ENCODE results near the gene TCIRG1. TPM values are rescaled to one million over a fixed set of nuclear protein-coding genes. Genes with fewer than 3 reads are reported as not detected.
A peak's percentile ranks its signal among the peaks of the same experiment; 100 is the strongest.

Gene TCIRG1
- total and polyA plus RNA-seq, 7 experiments from 2014 or later, result 27.3 to 381 (median 167) TPM

GRCh38 chr11:67999704-68000103, 39.1 kb upstream of the TCIRG1 start:
- Mint-ChIP-seq H3K4me1 (peaks cover 18 to 38% (median 28%) of the 10 kb centered on the region in 7 donors), H3K27me3 (no peaks in the 10 kb centered on the region), H3K27ac (no peak overlapping the region), H3K9me3 (no peaks in the 10 kb centered on the region), H3K36me3 (peaks cover 0 to 14% (median 0%) of the 10 kb centered on the region in 5 donors), H3K4me3 (no peak overlapping the region)
- no peak overlapping the region for H3K4me3 ChIP-seq (ENCODE audit: low read length)
- H3K4me1 ChIP-seq (ENCODE audit: control insufficient read depth in 2 of 2, insufficient read depth in 2 of 2, low read length in 2 of 2), result peaks cover 6 to 13% of the 10 kb centered on the region in 2 donors
- ChIA-PET CTCF (no interaction called here), POLR2A (no interaction called here)
- no peak overlapping the region for H3K27ac ChIP-seq (ENCODE audit: low read depth, low read length)
- no peak for DNase-seq
- no peak for ATAC-seq
- intact Hi-C loops (cut with micrococcal nuclease), result loop anchor here (5.0 to 10.0 kb wide), 3 partner anchors 123 to 275 kb away; partner anchors contain the start of genes CHKA (in 2 of the 2) and C11orf24 (in 1 of the 2)
- H3K27me3 ChIP-seq (ENCODE audit: control insufficient read depth in 2 of 2, insufficient read depth in 2 of 2, low read length in 2 of 2), result no peaks in the 10 kb centered on the region
- H3K36me3 ChIP-seq (ENCODE audit: control insufficient read depth in 2 of 3, insufficient read depth in 3 of 3, low read length in 3 of 3), result no peaks in the 10 kb centered on the region
- no peaks in the 10 kb centered on the region for H3K9me3 ChIP-seq (ENCODE audit: control insufficient read depth in 2 of 3, low read length in 3 of 3)

- Histone ChIP-seq H3K27me3 (ENCODE audit: control insufficient read depth in 2 of 2, insufficient read depth in 2 of 2, low read length in 2 of 2) (no peaks in the 10 kb centered on the region), H3K4me3 (ENCODE audit: low read length) (no peak overlapping the region), H3K9me3 (ENCODE audit: control insufficient read depth in 2 of 3, low read length in 3 of 3) (no peaks in the 10 kb centered on the region), H3K36me3 (ENCODE audit: control insufficient read depth in 2 of 3, insufficient read depth in 3 of 3, low read length in 3 of 3) (no peaks in the 10 kb centered on the region), H3K4me1 (ENCODE audit: control insufficient read depth in 2 of 2, insufficient read depth in 2 of 2, low read length in 2 of 2) (peaks cover 6 to 14% of the 10 kb centered on the region in 2 donors), H3K27ac (ENCODE audit: low read depth, low read length) (no peak overlapping the region)
- H3K4me3 Mint-ChIP-seq, result peak overlapping the region; percentile 78 to 90 (median 84)
- CTCF ChIA-PET, result interaction anchor here (0.7 to 1.4 kb wide), 2 partner anchors 47 to 897 kb away, joined by 4 to 7 read pairs; no protein-coding TSS in a partner anchor
- peaks cover 0 to 1% (median 0%) of the 10 kb centered on the region in 11 donors for H3K9me3 Mint-ChIP-seq
- intact Hi-C loops (cut with micrococcal nuclease), result loop anchor here (5.0 to 10.0 kb wide), 3 partner anchors 120 to 272 kb away; partner anchors contain the start of genes CHKA (in 2 of the 2) and C11orf24 (in 1 of the 2)
- no peaks in the 10 kb centered on the region for H3K27me3 Mint-ChIP-seq
- POLR2A ChIA-PET, result interaction anchor here (0.7 to 1.5 kb wide), 3 partner anchors 8 to 36 kb away, joined by 3 to 5 read pairs (median 3); partner anchors contain the start of genes NDUFS8 and TCIRG1
- ATAC-seq, result no peak
- H3K4me1 Mint-ChIP-seq, result peaks cover 8 to 35% (median 26%) of the 10 kb centered on the region in 7 donors
- no peak for DNase-seq
- H3K36me3 Mint-ChIP-seq, result peaks cover 0 to 5% (median 0%) of the 10 kb centered on the region in 5 donors
- peak overlapping the region in 8 of 9 donors; percentile 74 to 89 (median 80) for H3K27ac Mint-ChIP-seq
Observed at GRCh38 chr11:68002575-68002937, 36.3 kb upstream of the TCIRG1 start.

GRCh38 chr11:68002938-68003845, 35.6 kb upstream of the TCIRG1 start:
- peaks cover 6 to 11% of the 10 kb centered on the region in 2 donors for H3K4me1 ChIP-seq (ENCODE audit: control insufficient read depth in 2 of 2, insufficient read depth in 2 of 2, low read length in 2 of 2)
- no peaks in the 10 kb centered on the region for H3K9me3 ChIP-seq (ENCODE audit: control insufficient read depth in 2 of 3, low read length in 3 of 3)
- CTCF ChIA-PET, result interaction anchor here (0.7 to 1.4 kb wide), 2 partner anchors 48 to 898 kb away, joined by 4 to 7 read pairs; no protein-coding TSS in a partner anchor
- intact Hi-C loops (cut with micrococcal nuclease), result loop anchor here (1.0 to 10.0 kb wide), 4 partner anchors 27 to 272 kb away; partner anchors contain the start of genes CHKA (in 2 of the 2), C11orf24 (in 1 of the 2) and NDUFS8 (in 1 of the 2)
- Mint-ChIP-seq H3K4me1 (peaks cover 7 to 31% (median 24%) of the 10 kb centered on the region in 7 donors), H3K4me3 (peak overlapping the region; percentile 78 to 91 (median 84)), H3K27ac (peak overlapping the region; percentile 74 to 89 (median 80)), H3K36me3 (peaks cover 0 to 1% (median 0%) of the 10 kb centered on the region in 5 donors), H3K27me3 (no peaks in the 10 kb centered on the region), H3K9me3 (peaks cover 0 to 1% (median 0%) of the 10 kb centered on the region in 11 donors)
- no peaks in the 10 kb centered on the region for H3K27me3 ChIP-seq (ENCODE audit: control insufficient read depth in 2 of 2, insufficient read depth in 2 of 2, low read length in 2 of 2)
- POLR2A ChIA-PET, result interaction anchor here (0.7 to 1.5 kb wide), 3 partner anchors 9 to 36 kb away, joined by 3 to 5 read pairs (median 3); partner anchors contain the start of genes NDUFS8 and TCIRG1
- H3K4me3 ChIP-seq (ENCODE audit: low read length), result peak overlapping the region; percentile 13
- H3K36me3 ChIP-seq (ENCODE audit: control insufficient read depth in 2 of 3, insufficient read depth in 3 of 3, low read length in 3 of 3), result no peaks in the 10 kb centered on the region
- ATAC-seq (peak; percentile 81), DNase-seq (peak; percentile 44 to 72 (median 64))
- H3K27ac ChIP-seq (ENCODE audit: low read depth, low read length), result peak overlapping the region; percentile 66

- H3K9me3 Mint-ChIP-seq, result peaks cover 0 to 1% (median 0%) of the 10 kb centered on the region in 11 donors
- ChIA-PET POLR2A (interaction anchor here (1.3 kb wide), 1 partner anchor 27 kb away, joined by 5 read pairs; the partner anchor contains the start of gene NDUFS8), CTCF (interaction anchor here (1.4 kb wide), 1 partner anchor 48 kb away, joined by 7 read pairs; no protein-coding TSS in a partner anchor)
- H3K27ac Mint-ChIP-seq, result peak within 1 kb of the TSS; percentile 74 to 92 (median 85)
- DNase-seq (peak; percentile 54 to 85 (median 69)), ATAC-seq (peak; percentile 93)
- Histone ChIP-seq H3K4me3 (ENCODE audit: low read length) (peak within 1 kb of the TSS; percentile 64), H3K4me1 (ENCODE audit: control insufficient read depth in 2 of 2, insufficient read depth in 2 of 2, low read length in 2 of 2) (peaks cover 6 to 8% of the 10 kb centered on the region in 2 donors), H3K9me3 (ENCODE audit: control insufficient read depth in 2 of 3, low read length in 3 of 3) (no peaks in the 10 kb centered on the region), H3K27ac (ENCODE audit: low read depth, low read length) (peak within 1 kb of the TSS; percentile 66), H3K36me3 (ENCODE audit: control insufficient read depth in 2 of 3, insufficient read depth in 3 of 3, low read length in 3 of 3) (no peaks in the 10 kb centered on the region), H3K27me3 (ENCODE audit: control insufficient read depth in 2 of 2, insufficient read depth in 2 of 2, low read length in 2 of 2) (no peaks in the 10 kb centered on the region)
- H3K27me3 Mint-ChIP-seq, result no peaks in the 10 kb centered on the region
- intact Hi-C loops (cut with micrococcal nuclease), result loop anchor here (1.0 to 10.0 kb wide), 4 partner anchors 26 to 271 kb away; partner anchors contain the start of genes CHKA (in 2 of the 2), NDUFS8 (in 2 of the 2) and C11orf24 (in 1 of the 2)
- H3K36me3 Mint-ChIP-seq, result no peaks in the 10 kb centered on the region
- H3K4me1 Mint-ChIP-seq, result peaks cover 0 to 24% (median 20%) of the 10 kb centered on the region in 7 donors
- H3K4me3 Mint-ChIP-seq, result peak within 1 kb of the TSS; percentile 82 to 93 (median 86)
Observed at GRCh38 chr11:68003846-68004550, 34.8 kb upstream of the TCIRG1 start, which contains the start of gene UNC93B1. UNC93B1 (minus strand) TSS chr11:68004097; CDS start chr11:68004043, 54 bp downstream.

DNA sequence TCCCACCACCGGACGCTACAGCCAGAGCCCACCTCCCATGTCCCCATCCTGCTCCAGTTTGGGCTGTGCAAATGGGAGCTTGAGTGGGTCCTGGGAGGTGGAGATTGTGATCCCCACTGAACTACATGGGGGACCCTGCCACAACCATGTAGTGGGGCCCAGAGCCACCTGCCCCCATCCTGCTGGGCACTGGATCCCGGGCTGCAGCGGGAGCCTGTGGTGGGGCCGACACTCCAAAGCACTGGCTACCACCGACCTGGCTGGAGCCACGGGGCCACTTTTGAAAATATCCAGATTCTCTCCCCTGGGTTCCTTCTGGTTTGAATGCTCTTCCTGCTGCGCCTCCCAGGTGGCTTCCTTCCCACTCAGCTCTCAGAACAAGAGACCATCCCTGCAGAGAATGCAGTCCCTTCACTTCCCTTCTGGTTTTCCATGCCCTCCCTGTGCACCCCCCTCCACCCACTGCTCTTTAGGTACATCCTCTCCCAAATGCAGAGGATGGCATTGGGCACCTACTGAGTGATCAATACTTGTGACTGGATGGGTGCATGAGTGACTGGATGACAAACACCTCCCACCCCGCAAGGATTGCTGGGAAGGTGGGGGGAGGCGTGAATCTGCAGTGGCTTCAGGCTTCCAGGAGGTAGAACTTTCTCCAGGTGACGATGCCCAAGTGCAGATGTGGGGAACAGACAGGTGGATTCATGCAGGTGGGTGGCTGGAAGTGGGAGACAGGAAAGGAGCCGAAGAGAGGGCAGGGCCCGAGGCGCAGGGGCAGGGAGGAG, 34.1 kb upstream of the TCIRG1 start:
- no peak overlapping the region for H3K27ac ChIP-seq (ENCODE audit: low read depth, low read length)
- CTCF ChIA-PET, result no interaction called here

More for the DNA sequence above, 34.1 kb upstream of the TCIRG1 start:
- Histone ChIP-seq H3K4me1 (ENCODE audit: control insufficient read depth in 2 of 2, insufficient read depth in 2 of 2, low read length in 2 of 2) (peaks cover 6 to 8% of the 10 kb centered on the region in 2 donors), H3K36me3 (ENCODE audit: control insufficient read depth in 2 of 3, insufficient read depth in 3 of 3, low read length in 3 of 3) (no peaks in the 10 kb centered on the region), H3K27me3 (ENCODE audit: control insufficient read depth in 2 of 2, insufficient read depth in 2 of 2, low read length in 2 of 2) (no peaks in the 10 kb centered on the region), H3K4me3 (ENCODE audit: low read length) (peak overlapping the region; percentile 64), H3K9me3 (ENCODE audit: control insufficient read depth in 2 of 3, low read length in 3 of 3) (no peaks in the 10 kb centered on the region)
- intact Hi-C loops (cut with micrococcal nuclease), result loop anchor here (1.0 to 10.0 kb wide), 4 partner anchors 26 to 270 kb away; partner anchors contain the start of genes CHKA (in 2 of the 2), C11orf24 (in 1 of the 2) and NDUFS8 (in 1 of the 2)
- ATAC-seq, result no peak
- Mint-ChIP-seq H3K9me3 (peaks cover 0 to 1% (median 0%) of the 10 kb centered on the region in 11 donors), H3K27me3 (no peaks in the 10 kb centered on the region), H3K36me3 (no peaks in the 10 kb centered on the region), H3K27ac (peak overlapping the region in 8 of 9 donors; percentile 37 to 92 (median 82)), H3K4me3 (peak overlapping the region; percentile 78 to 93 (median 85)), H3K4me1 (peaks cover 7 to 31% (median 27%) of the 10 kb centered on the region in 7 donors)
- no peak for DNase-seq
- POLR2A ChIA-PET, result no interaction called here

Measured in naive thymus-derived CD4-positive, alpha-beta T cell (primary cell).